Astrocyte (in vitro differentiated cells and primary cell): ENCODE data around the gene UCP2. TPM values are rescaled to one million over a fixed set of nuclear protein-coding genes. Genes with fewer than 3 reads are reported as not detected.

Source experiments
- DNase-seq: peaks from one replicate; pipeline ENCODE4 v3.0.0-alpha.2; 2010; ENCODE audit warnings: low read depth
- FAIRE-seq: peaks from 2 replicates; lab custom pipeline; 2011; peaks lifted over from hg19 to GRCh38; lab: Jason Lieb, UNC
- H2AFZ ChIP-seq: 2 replicates; pipeline ENCODE4 v1.6.0; 2012; ENCODE audit warnings: low read depth, low read length, inconsistent platforms
- H3K27ac ChIP-seq: 2 replicates; pipeline ENCODE4 v1.5.1; 2011; ENCODE audit warnings: low read depth, low read length, inconsistent platforms
- H3K27me3 ChIP-seq: 2 replicates; pipeline ENCODE4 v1.6.0; 2011; ENCODE audit warnings: low read length, inconsistent platforms; ENCODE audit not compliant: insufficient read depth
- H3K36me3 ChIP-seq: 2 replicates; pipeline ENCODE4 v1.5.1; 2011; ENCODE audit warnings: low read length, inconsistent platforms; ENCODE audit not compliant: insufficient read depth
- H3K4me1 ChIP-seq: 2 replicates; pipeline ENCODE4 v1.5.1; 2011; ENCODE audit warnings: low read length, inconsistent platforms; ENCODE audit not compliant: insufficient read depth
- H3K4me2 ChIP-seq: 2 replicates; pipeline ENCODE4 v1.6.0; 2012; ENCODE audit warnings: low read length, inconsistent platforms
- H3K4me3 ChIP-seq: 2 replicates; pipeline ENCODE4 v1.5.1; 2011; ENCODE audit warnings: low read depth, mild to moderate bottlenecking, low read length, inconsistent platforms; ENCODE audit not compliant: insufficient read depth
- H3K79me2 ChIP-seq: 2 replicates; pipeline ENCODE4 v1.6.0; 2012; ENCODE audit warnings: mild to moderate bottlenecking, low read length, inconsistent platforms; ENCODE audit not compliant: insufficient read depth
- H3K9ac ChIP-seq: 2 replicates; pipeline ENCODE4 v1.6.0; 2012; ENCODE audit warnings: mild to moderate bottlenecking, low read length, inconsistent platforms
- H3K9me3 ChIP-seq: 2 replicates; pipeline ENCODE4 v1.5.1; 2012; ENCODE audit warnings: low read depth, mild to moderate bottlenecking, low read length, inconsistent platforms; ENCODE audit not compliant: insufficient read depth
- H4K20me1 ChIP-seq: 2 replicates; pipeline ENCODE4 v1.6.0; 2012; ENCODE audit warnings: low read length, inconsistent platforms; ENCODE audit not compliant: insufficient read depth
- H3K27ac Mint-ChIP-seq: one replicate; pipeline ENCODE4 v1.8.0; 2021; ENCODE audit warnings: mild to moderate bottlenecking, mixed read lengths; ENCODE audit not compliant: unreplicated experiment
- H3K27me3 Mint-ChIP-seq: one replicate; pipeline ENCODE4 v1.8.0; 2021; ENCODE audit warnings: low read depth, mixed read lengths; ENCODE audit not compliant: unreplicated experiment
- H3K36me3 Mint-ChIP-seq: one replicate; pipeline ENCODE4 v1.8.0; 2021; ENCODE audit warnings: low read depth, mixed read lengths; ENCODE audit not compliant: unreplicated experiment
- H3K4me1 Mint-ChIP-seq: one replicate; pipeline ENCODE4 v1.8.0; 2021; ENCODE audit warnings: low read depth, mixed read lengths; ENCODE audit not compliant: unreplicated experiment
- H3K4me3 Mint-ChIP-seq: one replicate; pipeline ENCODE4 v1.8.0; 2021; ENCODE audit warnings: mild to moderate bottlenecking, moderate library complexity, mixed read lengths; ENCODE audit not compliant: unreplicated experiment
- H3K9me3 Mint-ChIP-seq: one replicate; pipeline ENCODE4 v1.8.0; 2021; ENCODE audit warnings: mild to moderate bottlenecking, mixed read lengths; ENCODE audit not compliant: unreplicated experiment
- EZH2 ChIP-seq: IDR thresholded peaks from 2 replicates; pipeline ENCODE4 v1.6.1; 2012; ENCODE audit warnings: mild to moderate bottlenecking, low read length, inconsistent platforms; ENCODE audit not compliant: insufficient read depth
- total RNA-seq: library from RNA; stranded (reverse); gene quantifications from 2 replicates; pipeline ENCODE4 v1.2.1, GENCODE V29; 2021
- TF ChIP-seq, protein P1 (sequence below): IDR thresholded peaks from 2 replicates; pipeline ENCODE4 v1.5.1; 2011; ENCODE audit warnings: low read depth, mild to moderate bottlenecking, inconsistent platforms, low read length, moderate library complexity; ENCODE audit not compliant: insufficient read depth

UCP2 gene
- total RNA-seq, 1 donor from 2014 or later, result 83.0 TPM

DNA sequence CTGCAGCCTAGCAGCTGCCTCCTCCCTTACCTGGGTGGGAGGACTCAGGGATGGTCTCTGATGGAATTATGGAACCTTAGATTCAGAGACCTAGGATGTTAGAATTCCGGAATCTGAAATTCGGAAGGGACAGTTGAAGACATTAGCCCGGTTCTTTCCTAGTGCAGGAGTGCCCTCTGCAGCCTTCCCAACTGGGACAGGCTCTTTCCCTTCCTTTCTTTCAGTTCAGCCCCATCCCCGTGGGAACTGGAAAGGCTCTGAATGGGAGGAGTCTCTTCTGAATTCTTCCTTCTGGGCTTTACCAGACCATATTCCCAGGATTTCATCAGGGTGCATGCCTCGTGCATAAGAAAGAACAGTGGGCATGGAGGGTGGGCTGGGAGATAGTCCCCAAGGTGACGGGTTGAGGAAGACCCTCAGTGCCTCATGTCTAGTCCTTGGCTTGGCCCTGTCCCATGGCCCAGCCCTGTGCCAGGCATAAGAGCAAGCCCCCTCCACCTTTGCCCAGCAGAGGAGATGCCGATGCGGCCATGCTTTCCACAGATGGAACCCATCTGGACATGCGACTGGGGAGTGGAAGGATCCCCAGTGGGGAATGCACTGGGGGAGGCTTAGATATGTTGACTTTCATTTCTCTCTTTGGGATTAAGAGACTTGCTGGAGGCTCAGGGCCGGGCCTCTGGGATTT lies 17.4 kb downstream of the UCP2 start:
- DNase-seq (no peak), FAIRE-seq (no peak)
- Histone ChIP-seq H4K20me1 (no peaks in the 10 kb centered on the region), H3K36me3 (no peaks in the 10 kb centered on the region), H3K27ac (no peak overlapping the region), H2AFZ (no peak overlapping the region), H3K9ac (no peak overlapping the region), H3K4me2 (peak overlapping the region; percentile 65), H3K4me3 (no peak overlapping the region), H3K9me3 (no peaks in the 10 kb centered on the region), H3K4me1 (no peaks in the 10 kb centered on the region), H3K79me2 (no peaks in the 10 kb centered on the region), H3K27me3 (no peaks in the 10 kb centered on the region)
- H3K36me3 Mint-ChIP-seq, result no peaks in the 10 kb centered on the region
- H3K27me3 Mint-ChIP-seq, result no peaks in the 10 kb centered on the region
- peaks cover 5% of the 10 kb centered on the region for H3K4me1 Mint-ChIP-seq
- TF ChIP-seq, protein P1, sequence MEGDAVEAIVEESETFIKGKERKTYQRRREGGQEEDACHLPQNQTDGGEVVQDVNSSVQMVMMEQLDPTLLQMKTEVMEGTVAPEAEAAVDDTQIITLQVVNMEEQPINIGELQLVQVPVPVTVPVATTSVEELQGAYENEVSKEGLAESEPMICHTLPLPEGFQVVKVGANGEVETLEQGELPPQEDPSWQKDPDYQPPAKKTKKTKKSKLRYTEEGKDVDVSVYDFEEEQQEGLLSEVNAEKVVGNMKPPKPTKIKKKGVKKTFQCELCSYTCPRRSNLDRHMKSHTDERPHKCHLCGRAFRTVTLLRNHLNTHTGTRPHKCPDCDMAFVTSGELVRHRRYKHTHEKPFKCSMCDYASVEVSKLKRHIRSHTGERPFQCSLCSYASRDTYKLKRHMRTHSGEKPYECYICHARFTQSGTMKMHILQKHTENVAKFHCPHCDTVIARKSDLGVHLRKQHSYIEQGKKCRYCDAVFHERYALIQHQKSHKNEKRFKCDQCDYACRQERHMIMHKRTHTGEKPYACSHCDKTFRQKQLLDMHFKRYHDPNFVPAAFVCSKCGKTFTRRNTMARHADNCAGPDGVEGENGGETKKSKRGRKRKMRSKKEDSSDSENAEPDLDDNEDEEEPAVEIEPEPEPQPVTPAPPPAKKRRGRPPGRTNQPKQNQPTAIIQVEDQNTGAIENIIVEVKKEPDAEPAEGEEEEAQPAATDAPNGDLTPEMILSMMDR, result no peak
- TF ChIP-seq EZH2, result no peak
- H3K9me3 Mint-ChIP-seq, result no peaks in the 10 kb centered on the region
- peak overlapping the region; percentile 57 for H3K4me3 Mint-ChIP-seq
- H3K27ac Mint-ChIP-seq, result no peak overlapping the region

DNA sequence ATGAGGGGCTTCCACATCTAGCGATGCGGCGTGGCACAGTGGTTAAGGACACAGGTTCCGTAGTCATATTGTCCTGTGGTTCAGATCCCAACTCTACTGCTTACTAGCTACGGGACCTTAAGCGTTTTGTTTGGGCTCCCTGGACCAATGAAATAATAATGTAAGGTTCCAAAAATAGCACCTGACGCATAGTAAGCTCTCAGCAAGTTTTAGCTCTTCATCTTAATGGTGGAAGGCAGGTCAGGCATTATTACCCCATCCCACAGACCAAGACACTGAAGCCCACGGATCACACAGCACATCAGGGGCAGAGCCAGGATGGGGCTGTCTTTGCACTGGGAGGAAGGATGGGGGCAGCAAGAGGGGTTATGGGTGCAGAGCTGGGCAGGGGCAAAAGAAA lies 18.8 kb downstream of the UCP2 start:
- H3K27ac ChIP-seq, result no peak overlapping the region
- H2AFZ ChIP-seq, result peak overlapping the region; percentile 18
- Mint-ChIP-seq H3K36me3 (no peaks in the 10 kb centered on the region), H3K4me1 (peaks cover 5% of the 10 kb centered on the region), H3K9me3 (no peaks in the 10 kb centered on the region), H3K27me3 (no peaks in the 10 kb centered on the region), H3K4me3 (no peak overlapping the region), H3K27ac (peak overlapping the region; percentile 72)
- TF ChIP-seq EZH2, result no peak
- TF ChIP-seq, protein P1, result no peak
- H3K4me1 ChIP-seq, result no peaks in the 10 kb centered on the region
- no peaks in the 10 kb centered on the region for H3K9me3 ChIP-seq
- no peaks in the 10 kb centered on the region for H3K79me2 ChIP-seq
- no peaks in the 10 kb centered on the region for H3K27me3 ChIP-seq
- H3K4me2 ChIP-seq, result no peak overlapping the region
- no peaks in the 10 kb centered on the region for H3K36me3 ChIP-seq
- H3K9ac ChIP-seq, result no peak overlapping the region
- no peak for FAIRE-seq
- no peak overlapping the region for H3K4me3 ChIP-seq
- H4K20me1 ChIP-seq, result no peaks in the 10 kb centered on the region
- DNase-seq, result no peak

DNA sequence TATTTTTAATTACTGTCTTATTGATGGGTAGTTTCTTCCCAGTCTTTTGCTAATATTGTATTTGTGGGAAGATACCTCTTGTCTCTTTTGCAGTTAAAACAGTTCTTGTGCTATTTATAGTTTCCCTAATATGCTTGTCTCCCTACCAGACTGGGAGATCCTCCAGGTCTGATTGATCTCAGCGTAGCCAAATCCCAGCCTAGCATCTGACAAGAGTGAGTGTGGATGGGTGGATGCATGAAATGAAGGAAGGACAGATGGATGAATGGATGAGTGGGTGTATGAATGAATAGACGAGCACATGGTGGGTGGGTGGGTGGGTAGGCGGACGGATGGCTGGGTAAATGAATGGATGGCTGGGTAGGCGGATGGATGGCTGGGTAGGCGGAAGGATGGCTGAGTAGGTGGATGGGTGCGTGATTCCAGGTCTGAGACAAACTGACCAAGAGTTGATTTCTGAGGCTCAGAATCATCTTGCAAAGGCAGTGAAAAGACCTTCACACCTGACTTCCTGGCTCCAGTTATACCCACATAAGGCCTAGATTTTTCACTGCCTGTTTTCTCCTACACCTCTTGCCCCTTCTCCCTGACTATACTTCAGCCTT lies 20.4 kb downstream of the UCP2 start:
- H3K27ac ChIP-seq, result no peak overlapping the region
- H3K4me1 ChIP-seq, result no peaks in the 10 kb centered on the region
- H3K4me3 ChIP-seq, result no peak overlapping the region
- no peaks in the 10 kb centered on the region for H4K20me1 ChIP-seq
- H3K27me3 Mint-ChIP-seq, result peaks cover 10% of the 10 kb centered on the region
- peaks cover 12% of the 10 kb centered on the region for H3K4me1 Mint-ChIP-seq
- H3K9me3 ChIP-seq, result no peaks in the 10 kb centered on the region
- FAIRE-seq (no peak), DNase-seq (no peak)
- H3K36me3 ChIP-seq, result no peaks in the 10 kb centered on the region
- H3K27ac Mint-ChIP-seq, result peak overlapping the region; percentile 50
- no peak for TF ChIP-seq EZH2
- TF ChIP-seq, protein P1, result no peak
- no peaks in the 10 kb centered on the region for H3K36me3 Mint-ChIP-seq
- H3K4me2 ChIP-seq, result no peak overlapping the region
- no peaks in the 10 kb centered on the region for H3K9me3 Mint-ChIP-seq
- no peak overlapping the region for H3K9ac ChIP-seq
- no peaks in the 10 kb centered on the region for H3K27me3 ChIP-seq
- H3K79me2 ChIP-seq, result no peaks in the 10 kb centered on the region
- H3K4me3 Mint-ChIP-seq, result no peak overlapping the region
- H2AFZ ChIP-seq, result no peak overlapping the region
